ENCODE measurements around the gene IZUMO1R.
"Not testable (repeated sequence)": the region's sequence is repeated elsewhere in the genome, so short reads cannot be mapped to it uniquely, and the experiment has no call there.

IZUMO1R gene

GRCh38 chr11:94343495-94343894 is 39.1 kb downstream of the IZUMO1R start:
- no peak for TF ChIP-seq ZNF274 (IDR thresholded peaks at IDR 0.05; ENCODE audit: low read depth, low read length)
- no peak overlapping the region for H3K4me3 ChIP-seq (ENCODE audit: low read length)

GRCh38 chr11:94346311-94346710 is 41.9 kb downstream of the IZUMO1R start:
- not testable (repeated sequence) for H3K4me3 ChIP-seq (ENCODE audit: low read length)

GRCh38 chr11:94350850-94351563 is 46.6 kb downstream of the IZUMO1R start:
- H3K4me3 ChIP-seq (ENCODE audit: low read length): not testable (repeated sequence)

Data from GM08714 (cell line).